ENCODE data around the gene SLC25A18.
"Not testable (repeated sequence)": the region's sequence is repeated elsewhere in the genome, so short reads cannot be mapped to it uniquely, and the experiment has no call there.

Gene SLC25A18

GRCh38 chr22:17612057-17612456 lies 48.8 kb downstream of the SLC25A18 start:
- no peak for DNase-seq

- DNase-seq = no peak
Measured at GRCh38 chr22:17613280-17613679, 50.0 kb downstream of the SLC25A18 start.

GRCh38 chr22:17627961-17628405 lies 64.7 kb downstream of the SLC25A18 start:
- no peak for DNase-seq

- DNase-seq = peak; percentile 97
Measured at GRCh38 chr22:17628406-17629172, 65.3 kb downstream of the SLC25A18 start, which contains the start of gene ATP6V1E1. ATP6V1E1 (minus strand) TSS chr22:17628749; CDS start chr22:17628635, 114 bp downstream.

- DNase-seq = no peak
Measured at GRCh38 chr22:17629173-17629489, 65.8 kb downstream of the SLC25A18 start.

GRCh38 chr22:17629641-17630040 lies 66.3 kb downstream of the SLC25A18 start:
- no peak for DNase-seq

GRCh38 chr22:17631076-17631565 lies 67.8 kb downstream of the SLC25A18 start:
- DNase-seq = no peak

GRCh38 chr22:17633217-17633997 lies 70.1 kb downstream of the SLC25A18 start:
- DNase-seq = no peak

- no peak for DNase-seq
Measured at GRCh38 chr22:17633998-17634323, 70.7 kb downstream of the SLC25A18 start.

- DNase-seq = no peak
Measured at GRCh38 chr22:17634696-17635095, 71.4 kb downstream of the SLC25A18 start.

GRCh38 chr22:17636850-17637249 lies 73.6 kb downstream of the SLC25A18 start:
- not testable (repeated sequence) for DNase-seq

GRCh38 chr22:17637490-17638181 lies 74.3 kb downstream of the SLC25A18 start:
- DNase-seq = peak; percentile 5

- no peak for DNase-seq
Measured at GRCh38 chr22:17638182-17638431, 74.8 kb downstream of the SLC25A18 start.

GRCh38 chr22:17638432-17639246 lies 75.3 kb downstream of the SLC25A18 start, which contains the start of gene BCL2L13:
BCL2L13 (plus strand) TSS chr22:17638757; CDS start chr22:17655712, 16,955 bp downstream.
- DNase-seq = peak; percentile 91

GRCh38 chr22:17639247-17639741 lies 76.0 kb downstream of the SLC25A18 start:
- DNase-seq = peak; percentile 53

Measured in CD4-positive, alpha-beta T cell treated with Interleukin-17A for 1 hour (primary cell).